ENCODE measurements around the gene HDAC3.

DNA sequence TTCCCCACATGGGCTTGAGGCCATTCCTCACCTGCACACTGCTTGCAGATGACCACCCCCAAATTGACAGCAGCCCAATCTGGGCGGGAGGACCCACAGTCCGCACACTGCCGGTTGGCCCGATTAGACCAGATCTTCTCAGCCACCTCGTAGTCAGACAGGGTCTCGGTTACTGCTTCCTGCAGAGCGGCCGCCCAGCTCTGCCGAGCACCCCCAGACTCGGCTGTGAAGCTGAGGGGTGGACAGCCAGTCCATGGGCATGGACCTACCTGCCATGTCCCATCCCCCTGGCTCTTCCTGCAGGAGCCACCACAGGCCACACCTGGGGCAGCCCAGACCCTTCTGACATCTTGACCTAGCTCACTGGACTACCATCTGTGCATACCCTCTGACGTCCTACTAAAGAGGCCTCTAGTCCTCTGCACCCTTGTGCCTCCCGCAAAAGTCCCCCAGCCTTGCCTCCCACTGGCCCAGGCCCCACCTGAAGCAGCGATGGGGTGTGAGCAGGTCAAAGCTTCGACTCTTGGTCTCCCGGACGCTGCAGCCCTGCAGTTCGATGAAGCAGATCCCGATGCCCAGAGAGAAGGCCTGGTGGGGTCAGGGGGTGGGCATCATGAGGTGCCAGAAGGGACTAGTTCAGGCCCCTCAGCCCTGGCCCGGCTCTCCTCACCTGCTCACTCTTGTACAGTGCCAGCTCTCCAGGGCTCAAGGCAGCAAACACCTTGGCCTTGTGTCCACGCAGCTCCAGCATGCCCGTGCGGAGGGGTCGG, 35.6 kb upstream of the HDAC3 start:
- TF ChIP-seq POLR2A (IDR thresholded peaks at IDR 0.05; ENCODE audit: low read depth, low read length) (no peak), POLR2AphosphoS5 (IDR thresholded peaks at IDR 0.05; ENCODE audit: low read depth, low read length) (no peak), TAF1 (IDR thresholded peaks at IDR 0.05; ENCODE audit: low read depth, low read length) (no peak), PAX5 (IDR thresholded peaks at IDR 0.05; ENCODE audit: insufficient read depth, low read length, severe bottlenecking) (no peak)
